H9 (cell line): Measurements from ENCODE around the gene WDR70. TPM values are rescaled to one million over a fixed set of nuclear protein-coding genes. Genes with fewer than 3 reads are reported as not detected.

ENCODE experiments used
- DNase-seq: peaks from one replicate; pipeline ENCODE4 v3.0.0-alpha.2; 2017
- H2AFZ ChIP-seq: one replicate; pipeline ENCODE4 v1.6.1; 2013; ENCODE audit warnings: mild to moderate bottlenecking, low read length, control low read depth, moderate library complexity
- H2AK5ac ChIP-seq: 2 replicates; pipeline ENCODE4 v1.6.1; 2013; ENCODE audit warnings: low read length, control low read depth, mixed read lengths; ENCODE audit not compliant: insufficient read length
- H2BK120ac ChIP-seq: one replicate; pipeline ENCODE4 v1.6.1; 2013; ENCODE audit warnings: low read depth, mild to moderate bottlenecking, low read length, control low read depth, inconsistent platforms; ENCODE audit not compliant: poor library complexity, severe bottlenecking
- H2BK12ac ChIP-seq: 2 replicates; pipeline ENCODE4 v1.6.1; 2013; ENCODE audit warnings: low read length, control low read depth, mixed read lengths, low read depth; ENCODE audit not compliant: insufficient read length
- H2BK15ac ChIP-seq: 2 replicates; pipeline ENCODE4 v1.6.1; 2013; ENCODE audit warnings: low read depth, low read length, control low read depth
- H2BK20ac ChIP-seq: one replicate; pipeline ENCODE4 v1.6.1; 2013; ENCODE audit warnings: low read depth, mild to moderate bottlenecking, low read length, control low read depth, inconsistent platforms; ENCODE audit not compliant: poor library complexity, severe bottlenecking
- H2BK5ac ChIP-seq: 2 replicates; pipeline ENCODE4 v1.6.1; 2013; ENCODE audit warnings: low read length, control low read depth, mixed read lengths; ENCODE audit not compliant: insufficient read length
- H3K14ac ChIP-seq: 2 replicates; pipeline ENCODE4 v1.6.1; 2013; ENCODE audit warnings: low read length, control low read depth; ENCODE audit not compliant: insufficient read depth
- H3K18ac ChIP-seq: 2 replicates; pipeline ENCODE4 v1.6.1; 2013; ENCODE audit warnings: low read depth, mild to moderate bottlenecking, mixed read lengths, low read length, control low read depth; ENCODE audit not compliant: insufficient read length
- H3K23ac ChIP-seq: 2 replicates; pipeline ENCODE4 v1.6.1; 2013; ENCODE audit warnings: low read length, control low read depth, mixed read lengths, low read depth; ENCODE audit not compliant: insufficient read length
- H3K23me2 ChIP-seq: 2 replicates; pipeline ENCODE4 v1.6.1; 2013; ENCODE audit warnings: low read depth, mild to moderate bottlenecking, mixed read lengths, low read length, control low read depth; ENCODE audit not compliant: insufficient read length, poor library complexity, severe bottlenecking
- H3K27ac ChIP-seq: 2 replicates; pipeline ENCODE4 v1.5.1; 2013; ENCODE audit warnings: low read length, control low read depth, mixed read lengths, low read depth; ENCODE audit not compliant: insufficient read length
- H3K27me3 ChIP-seq: 2 replicates; pipeline ENCODE4 v1.6.1; 2013; ENCODE audit warnings: low read length, control low read depth, inconsistent platforms; ENCODE audit not compliant: insufficient read depth
- H3K4ac ChIP-seq: 2 replicates; pipeline ENCODE4 v1.6.1; 2013; ENCODE audit warnings: low read depth, mild to moderate bottlenecking, control low read depth, inconsistent platforms, low read length, moderate library complexity
- H3K4me1 ChIP-seq: 2 replicates; pipeline ENCODE4 v1.6.1; 2013; ENCODE audit warnings: low read length, control low read depth, inconsistent platforms; ENCODE audit not compliant: insufficient read depth
- H3K4me2 ChIP-seq: 2 replicates; pipeline ENCODE4 v1.6.1; 2013; ENCODE audit warnings: low read length, control low read depth, mixed read lengths; ENCODE audit not compliant: insufficient read length, insufficient read depth
- H3K56ac ChIP-seq: 2 replicates; pipeline ENCODE4 v1.6.1; 2013; ENCODE audit warnings: low read depth, mild to moderate bottlenecking, mixed read lengths, low read length, control low read depth; ENCODE audit not compliant: insufficient read length
- H3K79me1 ChIP-seq: 2 replicates; pipeline ENCODE4 v1.6.1; 2013; ENCODE audit warnings: low read depth, mild to moderate bottlenecking, moderate library complexity, low read length, control low read depth, inconsistent platforms; ENCODE audit not compliant: insufficient read depth, poor library complexity, severe bottlenecking
- H3K79me2 ChIP-seq: 2 replicates; pipeline ENCODE4 v1.6.1; 2013; ENCODE audit warnings: low read length, control low read depth, inconsistent platforms; ENCODE audit not compliant: insufficient read depth
- H3K9ac ChIP-seq: 2 replicates; pipeline ENCODE4 v1.6.1; 2013; ENCODE audit warnings: low read length, control low read depth, mixed read lengths; ENCODE audit not compliant: insufficient read length; ENCODE audit errors: extremely low read depth
- H3K9me3 ChIP-seq: one replicate; pipeline ENCODE4 v1.6.1; 2013; ENCODE audit warnings: low read depth, low read length, inconsistent platforms; ENCODE audit not compliant: control insufficient read depth
- H3T11ph ChIP-seq: one replicate; pipeline ENCODE4 v1.6.1; 2013; ENCODE audit warnings: mild to moderate bottlenecking, low read length, control low read depth, inconsistent platforms
- H4K20me1 ChIP-seq: one replicate; pipeline ENCODE4 v1.6.1; 2013; ENCODE audit not compliant: control insufficient read depth, insufficient read length, insufficient read depth
- H4K5ac ChIP-seq: 2 replicates; pipeline ENCODE4 v1.6.1; 2013; ENCODE audit warnings: low read depth, mild to moderate bottlenecking, mixed read lengths, low read length, control low read depth; ENCODE audit not compliant: insufficient read length
- H4K8ac ChIP-seq: replicated peaks from 2 replicates; pipeline ENCODE4 v1.6.1; 2013; ENCODE audit warnings: low read length, control low read depth, mixed read lengths, low read depth; ENCODE audit not compliant: insufficient read length
- H4K91ac ChIP-seq: 2 replicates; pipeline ENCODE4 v1.6.1; 2013; ENCODE audit warnings: low read depth, mild to moderate bottlenecking, moderate library complexity, mixed read lengths, low read length, control low read depth; ENCODE audit not compliant: insufficient read length
- H3K27ac Mint-ChIP-seq, 3 experiments: 2 replicates in 2 of 3; 3 replicates in 1 of 3; pipeline ENCODE4 v1.8.0; 2020 to 2021; ENCODE audit warnings: mixed read lengths in 3 of 3, mild to moderate bottlenecking in 1 of 3, moderate library complexity in 1 of 3
- H3K27me3 Mint-ChIP-seq: 2 replicates; pipeline ENCODE4 v1.8.0; 2021; ENCODE audit warnings: low read depth, mild to moderate bottlenecking, moderate library complexity, mixed read lengths
- H3K36me3 Mint-ChIP-seq, 3 experiments: 2 replicates in 2 of 3; 3 replicates in 1 of 3; pipeline ENCODE4 v1.8.0; 2020 to 2021; ENCODE audit warnings: low read depth in 3 of 3, mixed read lengths in 3 of 3; ENCODE audit not compliant: insufficient read depth in 1 of 3
- H3K4me1 Mint-ChIP-seq, 2 experiments: 2 replicates each; pipeline ENCODE4 v1.8.0; 2020; ENCODE audit warnings: mixed read lengths in 2 of 2
- H3K4me3 Mint-ChIP-seq, 2 experiments: 2 replicates in 1 of 2; 3 replicates in 1 of 2; pipeline ENCODE4 v1.8.0; 2020 to 2021; ENCODE audit warnings: mild to moderate bottlenecking in 2 of 2, mixed read lengths in 2 of 2, moderate library complexity in 1 of 2
- H3K9me3 Mint-ChIP-seq, 2 experiments: 2 replicates in 1 of 2; 3 replicates in 1 of 2; pipeline ENCODE4 v1.8.0; 2020; ENCODE audit warnings: mild to moderate bottlenecking in 2 of 2, mixed read lengths in 2 of 2, moderate library complexity in 1 of 2
- CTCF ChIP-seq: fragments of 200-600 bp; sonication (generic); conservative IDR thresholded peaks from 3 replicates; pipeline ENCODE4 v1.8.0; 2021; ENCODE audit warnings: antibody characterized with exemption, mild to moderate bottlenecking
- total RNA-seq: library from RNA; stranded (reverse); gene quantifications from 2 replicates; pipeline ENCODE4 v1.2.1, GENCODE V29; 2021

Gene WDR70
- total RNA-seq, 1 experiment from 2014 or later = 38.1 TPM

- Histone ChIP-seq H3K4ac (no peak overlapping the region), H2BK120ac (no peak overlapping the region), H4K8ac (no peak overlapping the region), H2BK15ac (no peak overlapping the region), H4K5ac (no peak overlapping the region), H3K79me1 (no peaks in the 10 kb centered on the region), H4K91ac (no peak overlapping the region), H3K18ac (no peak overlapping the region), H3K9me3 (no peaks in the 10 kb centered on the region), H2BK12ac (no peak overlapping the region), H3T11ph (no peak overlapping the region), H3K23me2 (no peaks in the 10 kb centered on the region), H3K4me2 (no peak overlapping the region), H4K20me1 (no peaks in the 10 kb centered on the region), H3K56ac (no peak overlapping the region), H3K23ac (no peak overlapping the region), H2AFZ (no peak overlapping the region), H3K79me2 (no peaks in the 10 kb centered on the region), H2AK5ac (no peak overlapping the region), H2BK20ac (no peak overlapping the region), H3K9ac (no peak overlapping the region), H2BK5ac (no peak overlapping the region), H3K4me1 (no peaks in the 10 kb centered on the region), H3K27me3 (no peaks in the 10 kb centered on the region; the same call in 1 of the 2 replicates), H3K14ac (no peak overlapping the region), H3K27ac (no peak overlapping the region)
- Mint-ChIP-seq H3K36me3 (no peaks in the 10 kb centered on the region; a peak in 1 of 7 replicates), H3K9me3 (no peaks in the 10 kb centered on the region; a peak in 1 of 5 replicates), H3K4me3 (no peak overlapping the region), H3K4me1 (no peaks in the 10 kb centered on the region), H3K27ac (no peak overlapping the region), H3K27me3 (peaks cover 2% of the 10 kb centered on the region)
- TF ChIP-seq CTCF = no peak
- DNase-seq = no peak
Measured at GRCh38 chr5:37768371-37768770, 389.3 kb downstream of the WDR70 start.
